DOHH2 (cell line): ENCODE measurements around the gene POLR2I.

ENCODE experiments used
- CTCF ChIP-seq: fragments of 200-600 bp; sonication (generic); IDR thresholded peaks from one replicate; pipeline ENCODE4 v1.5.1; 2014; ENCODE audit warnings: antibody characterized with exemption, mild to moderate bottlenecking, low read depth, low read length; ENCODE audit not compliant: poor library complexity, severe bottlenecking
- EZH2phosphoT487 ChIP-seq: fragments of 200-600 bp; sonication (generic); IDR thresholded peaks from 2 replicates; pipeline ENCODE4 v1.6.1; 2017; ENCODE audit warnings: borderline replicate concordance, mild to moderate bottlenecking, antibody characterized with exemption, low read length, moderate library complexity, mixed read lengths

DNA sequence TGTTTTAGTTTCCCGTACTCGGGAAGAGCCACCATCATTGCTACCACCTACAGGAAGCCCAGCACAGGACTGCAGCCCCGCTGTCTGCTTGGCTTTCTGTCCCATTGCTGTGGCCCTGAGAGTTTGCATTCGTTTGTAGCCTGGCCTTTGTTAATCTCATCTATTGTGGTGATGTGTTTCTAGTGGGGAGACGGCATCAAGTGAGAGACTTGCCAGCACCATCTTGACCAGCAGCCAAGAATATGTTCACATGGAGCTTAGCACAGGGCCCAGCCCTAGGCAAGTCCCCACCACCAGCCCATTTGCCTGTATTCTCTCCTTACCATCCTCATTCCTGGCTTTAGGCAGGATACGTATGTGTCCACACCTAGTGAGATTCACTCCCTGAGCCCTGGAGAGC, 21.0 kb downstream of the POLR2I start:
- TF ChIP-seq CTCF (no peak), EZH2phosphoT487 (no peak)
